Endometrial microvascular endothelial cells (primary cell): ENCODE results near the gene ITGB4. TPM values are rescaled to one million over a fixed set of nuclear protein-coding genes. Genes with fewer than 3 reads are reported as not detected.

Experiments
- in situ Hi-C: cut with HindIII; loops from 2 replicates; pipeline ENCODE4 v1.10.0; 2017; ENCODE audit warnings: low sequenced_read_pairs, low pct_unique_long_range_greater_than_20kb; ENCODE audit errors: inconsistent ontology term
- total RNA-seq: library from RNA; depleted of rRNA; stranded (reverse); fragments of >200 nt; gene quantifications from one replicate; pipeline ENCODE4 v1.2.3, GENCODE V29; 2015; ENCODE audit errors: inconsistent ontology term

ITGB4 gene
- total RNA-seq, 1 donor from 2014 or later = 2.4 TPM

GRCh38 chr17:75695141-75695829 is 26.0 kb upstream of the ITGB4 start:
- in situ Hi-C loops = no loop called here

- in situ Hi-C loops = no loop called here
These were observed 25.4 kb upstream of the ITGB4 start for GRCh38 chr17:75695830-75696271.

GRCh38 chr17:75697651-75698291 is 23.5 kb upstream of the ITGB4 start:
- in situ Hi-C loops = no loop called here

- in situ Hi-C loops = no loop called here
These were observed 22.6 kb upstream of the ITGB4 start for GRCh38 chr17:75698659-75699058.

- in situ Hi-C loops = no loop called here
These were observed 20.0 kb upstream of the ITGB4 start for GRCh38 chr17:75701288-75701687.

- in situ Hi-C loops = no loop called here
These were observed 18.1 kb upstream of the ITGB4 start for GRCh38 chr17:75703191-75703590.

GRCh38 chr17:75703591-75703990 is 17.7 kb upstream of the ITGB4 start:
- in situ Hi-C loops = no loop called here

- in situ Hi-C loops = no loop called here
These were observed 16.0 kb upstream of the ITGB4 start for GRCh38 chr17:75704963-75705875.

GRCh38 chr17:75706042-75706728 is 15.1 kb upstream of the ITGB4 start:
- in situ Hi-C loops = no loop called here

GRCh38 chr17:75707079-75707571 is 14.1 kb upstream of the ITGB4 start:
- in situ Hi-C loops = no loop called here

- in situ Hi-C loops = no loop called here
These were observed 8.8 kb upstream of the ITGB4 start for GRCh38 chr17:75712446-75712845.

GRCh38 chr17:75719732-75720131 is 1.5 kb upstream of the ITGB4 start:
- in situ Hi-C loops = no loop called here

GRCh38 chr17:75721463-75722011 is 278 bp downstream of the ITGB4 start:
- in situ Hi-C loops = no loop called here

GRCh38 chr17:75722076-75722475 is 817 bp downstream of the ITGB4 start:
- in situ Hi-C loops = no loop called here

- in situ Hi-C loops = no loop called here
These were observed 1.4 kb downstream of the ITGB4 start for GRCh38 chr17:75722542-75723095.

- in situ Hi-C loops = no loop called here
These were observed 2.1 kb downstream of the ITGB4 start for GRCh38 chr17:75723171-75723930.
